Liver (tissue), 9 donors: ENCODE results near the gene CTNNA2. TPM values are rescaled to one million over a fixed set of nuclear protein-coding genes. Genes with fewer than 3 reads are reported as not detected.

Experiments
- DNase-seq: peaks from one replicate; pipeline ENCODE4 v3.0.0-alpha.2; 2017; ENCODE audit warnings: low spot score
- H3K27ac ChIP-seq, 2 donors: one replicate each; pipeline ENCODE4 v1.7.0; 2013; ENCODE audit warnings: inconsistent platforms in 2 of 2, low read length in 2 of 2, control low read depth in 1 of 2, low read depth in 1 of 2, mild to moderate bottlenecking in 1 of 2
- H3K27me3 ChIP-seq, 4 donors: one replicate each; pipeline versions ENCODE4 v1.6.1 to v1.7.0; 2013; ENCODE audit warnings: low read length in 3 of 4, inconsistent platforms in 1 of 4, mild to moderate bottlenecking in 1 of 4, moderate library complexity in 1 of 4; ENCODE audit not compliant: control insufficient read depth in 4 of 4, insufficient read depth in 4 of 4
- H3K36me3 ChIP-seq, 4 donors: one replicate each; pipeline versions ENCODE4 v1.6.1 to v1.7.0; 2013; ENCODE audit warnings: low read length in 3 of 4, mild to moderate bottlenecking in 3 of 4, low read depth in 1 of 4, moderate library complexity in 1 of 4; ENCODE audit not compliant: control insufficient read depth in 4 of 4, insufficient read depth in 3 of 4
- H3K4me1 ChIP-seq, 4 donors: one replicate each; pipeline versions ENCODE4 v1.6.1 to v1.7.0; 2013; ENCODE audit warnings: low read length in 3 of 4, mild to moderate bottlenecking in 3 of 4, moderate library complexity in 1 of 4; ENCODE audit not compliant: control insufficient read depth in 4 of 4, insufficient read depth in 4 of 4
- H3K4me3 ChIP-seq, 3 donors: one replicate each; pipeline versions ENCODE4 v1.6.1 to v1.7.0; 2013; ENCODE audit warnings: low read length in 3 of 3, control low read depth in 1 of 3, low read depth in 1 of 3, mild to moderate bottlenecking in 1 of 3
- H3K9ac ChIP-seq, 2 donors: one replicate each; pipeline ENCODE4 v1.7.0; 2013; ENCODE audit warnings: low read length in 2 of 2, mild to moderate bottlenecking in 2 of 2, moderate library complexity in 2 of 2, control low read depth in 1 of 2, low read depth in 1 of 2
- H3K9me3 ChIP-seq, 4 donors: one replicate each; pipeline versions ENCODE4 v1.6.1 to v1.7.0; 2013; ENCODE audit warnings: low read length in 3 of 4; ENCODE audit not compliant: control insufficient read depth in 4 of 4
- EGR1 ChIP-seq, 2 donors: IDR thresholded peaks; 2 replicates each; pipeline ENCODE4 v1.6.1; 2016 to 2018; ENCODE audit warnings: antibody characterized with exemption in 2 of 2, low read depth in 2 of 2
- FOXA1 ChIP-seq: IDR thresholded peaks from 2 replicates; pipeline ENCODE4 v1.6.1; 2016; ENCODE audit warnings: antibody characterized with exemption
- FOXA2 ChIP-seq: IDR thresholded peaks from 2 replicates; pipeline ENCODE4 v1.6.1; 2016; ENCODE audit warnings: antibody characterized with exemption
- GABPA ChIP-seq, 2 donors: IDR thresholded peaks in 1 of 2; conservative IDR thresholded peaks in 1 of 2; 2 replicates each; pipeline ENCODE4 v1.6.1; 2016; ENCODE audit warnings: antibody characterized with exemption in 2 of 2, mild to moderate bottlenecking in 1 of 2, moderate library complexity in 1 of 2
- HNF4A ChIP-seq, 2 donors: conservative IDR thresholded peaks; 2 replicates each; pipeline ENCODE4 v1.6.1; 2016; ENCODE audit warnings: antibody characterized with exemption in 2 of 2, mild to moderate bottlenecking in 2 of 2
- HNF4G ChIP-seq: IDR thresholded peaks from 2 replicates; pipeline ENCODE4 v1.6.1; 2016; ENCODE audit warnings: antibody characterized with exemption
- JUND ChIP-seq, 2 donors: IDR thresholded peaks; 2 replicates each; pipeline ENCODE4 v1.6.1; 2016; ENCODE audit warnings: antibody characterized with exemption in 2 of 2
- NR2F2 ChIP-seq: IDR thresholded peaks from 2 replicates; pipeline ENCODE4 v1.6.1; 2016; ENCODE audit warnings: antibody characterized with exemption
- RAD21 ChIP-seq, 2 donors: IDR thresholded peaks; 2 replicates each; pipeline ENCODE4 v1.6.1; 2016; ENCODE audit warnings: antibody characterized with exemption in 2 of 2, mild to moderate bottlenecking in 2 of 2
- RXRA ChIP-seq, 2 donors: IDR thresholded peaks; 2 replicates each; pipeline ENCODE4 v1.6.1; 2017 to 2018; ENCODE audit warnings: antibody characterized with exemption in 2 of 2, mild to moderate bottlenecking in 1 of 2
- SP1 ChIP-seq: IDR thresholded peaks from 2 replicates; pipeline ENCODE4 v1.6.1; 2018; ENCODE audit warnings: antibody characterized with exemption, mild to moderate bottlenecking
- TAF1 ChIP-seq: conservative IDR thresholded peaks from 2 replicates; pipeline ENCODE4 v1.6.1; 2016; ENCODE audit warnings: antibody characterized with exemption, mild to moderate bottlenecking
- YY1 ChIP-seq: IDR thresholded peaks from 2 replicates; pipeline ENCODE4 v1.6.1; 2016; ENCODE audit warnings: antibody characterized with exemption, mild to moderate bottlenecking
- WGBS: extraction: QIAGEN DNeasy Blood & Tissue Kit; methylation state at CpG from one replicate; pipeline ENCODE4 v1.1.7; 2013; 5-methylcytosine and 5-hydroxymethylcytosine counted together
- polyA plus RNA-seq, 2 donors: library from polyadenylated mRNA; stranded (reverse) in 1 of 2; unstranded in 1 of 2; fragments of 200-250 nt in 1 of 2; fragments of >200 nt in 1 of 2; fragmentation: Nextera tagmentation in 1 of 2; extraction: Ambion mirVana in 1 of 2; gene quantifications; one replicate each; pipeline versions ENCODE4 v1.2.1 to v1.2.3, GENCODE V29; 2013 to 2015
- total RNA-seq, 2 donors: library from RNA; depleted of rRNA; stranded (reverse); fragments of >200 nt; gene quantifications; one replicate each; pipeline ENCODE4 v1.2.3, GENCODE V29; 2014
- TF ChIP-seq, protein P1 (sequence below): IDR thresholded peaks from 2 replicates; pipeline ENCODE4 v1.6.1; 2016; ENCODE audit warnings: antibody characterized with exemption, mild to moderate bottlenecking
- TF ChIP-seq, protein P2 (sequence below): IDR thresholded peaks from 2 replicates; pipeline ENCODE4 v1.6.1; 2016; ENCODE audit warnings: antibody characterized with exemption
- TF ChIP-seq, protein P3 (sequence below): fragments of 150-350 bp; IDR thresholded peaks from 2 replicates; pipeline ENCODE4 v1.5.1; 2017; ENCODE audit warnings: improper control_type of control experiment, low read depth, low read length; ENCODE audit not compliant: missing input control
- TF ChIP-seq, protein P4 (sequence below): IDR thresholded peaks from 2 replicates; pipeline ENCODE4 v1.6.1; 2016; ENCODE audit warnings: antibody characterized with exemption
- TF ChIP-seq, protein P5 (sequence below): IDR thresholded peaks from 2 replicates; pipeline ENCODE4 v1.6.1; 2016; ENCODE audit warnings: antibody characterized with exemption
- donor health status: healthy.
- donor health status: healthy.
- donor health status: healthy.
- donor health status: healthy.
- donor health status: healthy.

Gene CTNNA2
- total and polyA plus RNA-seq, 4 donors = 0.05 TPM; not detected in 3

DNA sequence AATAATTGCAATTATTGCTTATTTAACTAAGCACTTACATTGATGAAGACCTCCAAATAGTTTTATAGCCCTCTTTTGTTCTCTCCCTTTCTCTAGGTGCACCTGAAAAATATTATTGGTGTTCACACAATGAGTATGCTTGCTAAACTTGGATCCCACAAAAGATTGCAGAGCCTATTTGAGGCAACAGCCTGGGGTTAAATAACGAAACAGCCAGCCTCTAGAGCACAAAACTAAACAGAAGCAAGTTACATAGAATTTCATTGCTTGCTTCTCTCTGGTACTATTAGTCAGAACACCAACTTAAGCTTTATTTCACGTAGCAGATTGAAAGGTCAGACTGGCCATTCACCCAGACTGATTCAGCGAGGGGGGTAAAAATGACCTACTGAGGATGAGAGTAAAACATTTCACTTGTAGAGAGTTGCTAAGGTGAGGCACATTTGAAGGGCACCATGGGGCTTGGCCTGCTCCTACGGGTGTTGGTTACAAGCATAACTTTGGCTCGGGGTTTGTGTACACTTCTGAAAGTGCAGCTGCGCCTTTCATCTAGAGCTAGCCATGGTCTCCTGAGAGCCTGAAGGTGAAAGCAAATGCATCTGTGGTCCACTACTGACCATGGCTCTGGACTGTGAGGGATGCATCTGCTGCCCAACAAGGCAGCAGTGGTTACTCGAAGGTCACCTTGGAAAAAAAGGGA is 1016.8 kb downstream of the CTNNA2 start:
- Histone ChIP-seq H3K27me3 (no peaks in the 10 kb centered on the region), H3K9ac (no peak overlapping the region), H3K27ac (no peak overlapping the region), H3K9me3 (no peaks in the 10 kb centered on the region), H3K4me3 (no peak overlapping the region), H3K4me1 (no peaks in the 10 kb centered on the region), H3K36me3 (no peaks in the 10 kb centered on the region)
- WGBS = 57% methylated on average over 7 of the region's 7 CpGs
- DNase-seq = no peak
- TF ChIP-seq, protein P1, sequence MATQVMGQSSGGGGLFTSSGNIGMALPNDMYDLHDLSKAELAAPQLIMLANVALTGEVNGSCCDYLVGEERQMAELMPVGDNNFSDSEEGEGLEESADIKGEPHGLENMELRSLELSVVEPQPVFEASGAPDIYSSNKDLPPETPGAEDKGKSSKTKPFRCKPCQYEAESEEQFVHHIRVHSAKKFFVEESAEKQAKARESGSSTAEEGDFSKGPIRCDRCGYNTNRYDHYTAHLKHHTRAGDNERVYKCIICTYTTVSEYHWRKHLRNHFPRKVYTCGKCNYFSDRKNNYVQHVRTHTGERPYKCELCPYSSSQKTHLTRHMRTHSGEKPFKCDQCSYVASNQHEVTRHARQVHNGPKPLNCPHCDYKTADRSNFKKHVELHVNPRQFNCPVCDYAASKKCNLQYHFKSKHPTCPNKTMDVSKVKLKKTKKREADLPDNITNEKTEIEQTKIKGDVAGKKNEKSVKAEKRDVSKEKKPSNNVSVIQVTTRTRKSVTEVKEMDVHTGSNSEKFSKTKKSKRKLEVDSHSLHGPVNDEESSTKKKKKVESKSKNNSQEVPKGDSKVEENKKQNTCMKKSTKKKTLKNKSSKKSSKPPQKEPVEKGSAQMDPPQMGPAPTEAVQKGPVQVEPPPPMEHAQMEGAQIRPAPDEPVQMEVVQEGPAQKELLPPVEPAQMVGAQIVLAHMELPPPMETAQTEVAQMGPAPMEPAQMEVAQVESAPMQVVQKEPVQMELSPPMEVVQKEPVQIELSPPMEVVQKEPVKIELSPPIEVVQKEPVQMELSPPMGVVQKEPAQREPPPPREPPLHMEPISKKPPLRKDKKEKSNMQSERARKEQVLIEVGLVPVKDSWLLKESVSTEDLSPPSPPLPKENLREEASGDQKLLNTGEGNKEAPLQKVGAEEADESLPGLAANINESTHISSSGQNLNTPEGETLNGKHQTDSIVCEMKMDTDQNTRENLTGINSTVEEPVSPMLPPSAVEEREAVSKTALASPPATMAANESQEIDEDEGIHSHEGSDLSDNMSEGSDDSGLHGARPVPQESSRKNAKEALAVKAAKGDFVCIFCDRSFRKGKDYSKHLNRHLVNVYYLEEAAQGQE = no peak
- TF ChIP-seq YY1 (no peak), RXRA (IDR thresholded peaks at IDR 0.05) (no peak), HNF4A (conservative IDR thresholded peaks at IDR 0.05) (no peak), HNF4G (no peak), FOXA2 (no peak), JUND (IDR thresholded peaks at IDR 0.05) (no peak), FOXA1 (no peak), TAF1 (no peak), EGR1 (IDR thresholded peaks at IDR 0.05; ENCODE audit: low read depth in 2 of 2) (no peak), NR2F2 (no peak), GABPA (IDR thresholded peaks at IDR 0.05 in 1 of 2, conservative IDR thresholded peaks at IDR 0.05 in 1 of 2) (no peak), RAD21 (IDR thresholded peaks at IDR 0.05) (no peak), SP1 (no peak)
- TF ChIP-seq, protein P2, sequence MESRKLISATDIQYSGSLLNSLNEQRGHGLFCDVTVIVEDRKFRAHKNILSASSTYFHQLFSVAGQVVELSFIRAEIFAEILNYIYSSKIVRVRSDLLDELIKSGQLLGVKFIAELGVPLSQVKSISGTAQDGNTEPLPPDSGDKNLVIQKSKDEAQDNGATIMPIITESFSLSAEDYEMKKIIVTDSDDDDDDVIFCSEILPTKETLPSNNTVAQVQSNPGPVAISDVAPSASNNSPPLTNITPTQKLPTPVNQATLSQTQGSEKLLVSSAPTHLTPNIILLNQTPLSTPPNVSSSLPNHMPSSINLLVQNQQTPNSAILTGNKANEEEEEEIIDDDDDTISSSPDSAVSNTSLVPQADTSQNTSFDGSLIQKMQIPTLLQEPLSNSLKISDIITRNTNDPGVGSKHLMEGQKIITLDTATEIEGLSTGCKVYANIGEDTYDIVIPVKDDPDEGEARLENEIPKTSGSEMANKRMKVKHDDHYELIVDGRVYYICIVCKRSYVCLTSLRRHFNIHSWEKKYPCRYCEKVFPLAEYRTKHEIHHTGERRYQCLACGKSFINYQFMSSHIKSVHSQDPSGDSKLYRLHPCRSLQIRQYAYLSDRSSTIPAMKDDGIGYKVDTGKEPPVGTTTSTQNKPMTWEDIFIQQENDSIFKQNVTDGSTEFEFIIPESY = no peak
- TF ChIP-seq, protein P3, sequence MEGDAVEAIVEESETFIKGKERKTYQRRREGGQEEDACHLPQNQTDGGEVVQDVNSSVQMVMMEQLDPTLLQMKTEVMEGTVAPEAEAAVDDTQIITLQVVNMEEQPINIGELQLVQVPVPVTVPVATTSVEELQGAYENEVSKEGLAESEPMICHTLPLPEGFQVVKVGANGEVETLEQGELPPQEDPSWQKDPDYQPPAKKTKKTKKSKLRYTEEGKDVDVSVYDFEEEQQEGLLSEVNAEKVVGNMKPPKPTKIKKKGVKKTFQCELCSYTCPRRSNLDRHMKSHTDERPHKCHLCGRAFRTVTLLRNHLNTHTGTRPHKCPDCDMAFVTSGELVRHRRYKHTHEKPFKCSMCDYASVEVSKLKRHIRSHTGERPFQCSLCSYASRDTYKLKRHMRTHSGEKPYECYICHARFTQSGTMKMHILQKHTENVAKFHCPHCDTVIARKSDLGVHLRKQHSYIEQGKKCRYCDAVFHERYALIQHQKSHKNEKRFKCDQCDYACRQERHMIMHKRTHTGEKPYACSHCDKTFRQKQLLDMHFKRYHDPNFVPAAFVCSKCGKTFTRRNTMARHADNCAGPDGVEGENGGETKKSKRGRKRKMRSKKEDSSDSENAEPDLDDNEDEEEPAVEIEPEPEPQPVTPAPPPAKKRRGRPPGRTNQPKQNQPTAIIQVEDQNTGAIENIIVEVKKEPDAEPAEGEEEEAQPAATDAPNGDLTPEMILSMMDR = no peak
- TF ChIP-seq, protein P4, sequence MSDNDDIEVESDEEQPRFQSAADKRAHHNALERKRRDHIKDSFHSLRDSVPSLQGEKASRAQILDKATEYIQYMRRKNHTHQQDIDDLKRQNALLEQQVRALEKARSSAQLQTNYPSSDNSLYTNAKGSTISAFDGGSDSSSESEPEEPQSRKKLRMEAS = no peak
- TF ChIP-seq, protein P5, sequence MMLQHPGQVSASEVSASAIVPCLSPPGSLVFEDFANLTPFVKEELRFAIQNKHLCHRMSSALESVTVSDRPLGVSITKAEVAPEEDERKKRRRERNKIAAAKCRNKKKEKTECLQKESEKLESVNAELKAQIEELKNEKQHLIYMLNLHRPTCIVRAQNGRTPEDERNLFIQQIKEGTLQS = no peak
